Measurements from ENCODE around the gene PRM1. TPM values are rescaled to one million over a fixed set of nuclear protein-coding genes. Genes with fewer than 3 reads are reported as not detected.

The PRM1 gene
- total RNA-seq, 1 donor: not detected

GRCh38 chr16:11276143-11276895 is 4.8 kb downstream of the PRM1 start, which contains the start of gene PRM2:
Gene PRM2, minus strand, starts transcription at chr16:11276480. Its CDS starts 110 bp downstream, at chr16:11276370.
- no peak for TF ChIP-seq CTCF (IDR thresholded peaks at IDR 0.05; ENCODE audit: insufficient read depth, low read depth, low read length)
- DNase-seq (ENCODE audit: low read depth): no peak
- H3K4me3 ChIP-seq (ENCODE audit: low read depth, low read length): no peak within 1 kb of the TSS

GRCh38 chr16:11274964-11275363 is 6.2 kb downstream of the PRM1 start:
- DNase-seq (ENCODE audit: low read depth): no peak
- H3K4me3 ChIP-seq (ENCODE audit: low read depth, low read length): no peak overlapping the region
- TF ChIP-seq CTCF (IDR thresholded peaks at IDR 0.05; ENCODE audit: insufficient read depth, low read depth, low read length): no peak

GRCh38 chr16:11273721-11274324 is 7.3 kb downstream of the PRM1 start:
- DNase-seq (ENCODE audit: low read depth): peak; percentile 80
- no peak overlapping the region for H3K4me3 ChIP-seq (ENCODE audit: low read depth, low read length)
- no peak for TF ChIP-seq CTCF (IDR thresholded peaks at IDR 0.05; ENCODE audit: insufficient read depth, low read depth, low read length)

- no peak within 1 kb of the TSS for H3K4me3 ChIP-seq (ENCODE audit: low read depth, low read length)
- no peak for DNase-seq (ENCODE audit: low read depth)
- no peak for TF ChIP-seq CTCF (IDR thresholded peaks at IDR 0.05; ENCODE audit: insufficient read depth, low read depth, low read length)
Measured at GRCh38 chr16:11272921-11273720, 8.0 kb downstream of the PRM1 start, which contains the start of gene PRM3. Gene PRM3, minus strand, starts transcription at chr16:11273629. Its CDS starts 34 bp downstream, at chr16:11273595.

GRCh38 chr16:11272484-11272883 is 8.6 kb downstream of the PRM1 start:
- H3K4me3 ChIP-seq (ENCODE audit: low read depth, low read length): no peak overlapping the region
- TF ChIP-seq CTCF (IDR thresholded peaks at IDR 0.05; ENCODE audit: insufficient read depth, low read depth, low read length): no peak
- DNase-seq (ENCODE audit: low read depth): no peak

- no peak for TF ChIP-seq CTCF (IDR thresholded peaks at IDR 0.05; ENCODE audit: insufficient read depth, low read depth, low read length)
- no peak for DNase-seq (ENCODE audit: low read depth)
- no peak overlapping the region for H3K4me3 ChIP-seq (ENCODE audit: low read depth, low read length)
Measured at GRCh38 chr16:11271610-11272009, 9.5 kb downstream of the PRM1 start.

Measured in fibroblast of villous mesenchyme (primary cell).